ENCODE measurements around the gene LHFPL3.

LHFPL3 gene

GRCh38 chr7:104848138-104848990 is 520.0 kb downstream of the LHFPL3 start:
- TF ChIP-seq RAD21 (IDR thresholded peaks at IDR 0.05; ENCODE audit: low read depth) (peak; percentile 91), TAF1 (IDR thresholded peaks at IDR 0.05; ENCODE audit: low read depth) (no peak)

GRCh38 chr7:104850374-104850773 is 522.0 kb downstream of the LHFPL3 start:
- TF ChIP-seq RAD21 (IDR thresholded peaks at IDR 0.05; ENCODE audit: low read depth) (no peak), NFIC (IDR thresholded peaks at IDR 0.05) (no peak), YY1 (IDR thresholded peaks at IDR 0.05; ENCODE audit: low read depth) (no peak), REST (IDR thresholded peaks at IDR 0.05; ENCODE audit: low read depth) (no peak), USF1 (IDR thresholded peaks at IDR 0.05) (no peak), FOXM1 (IDR thresholded peaks at IDR 0.05; ENCODE audit: borderline replicate concordance, low read depth) (no peak), ZBTB7A (IDR thresholded peaks at IDR 0.05; ENCODE audit: low read depth) (no peak), EGR1 (IDR thresholded peaks at IDR 0.05) (no peak), MAX (IDR thresholded peaks at IDR 0.05) (no peak), TCF12 (IDR thresholded peaks at IDR 0.05; ENCODE audit: low read depth) (no peak), TEAD4 (IDR thresholded peaks at IDR 0.05) (no peak), TAF1 (IDR thresholded peaks at IDR 0.05; ENCODE audit: low read depth) (no peak), EP300 (IDR thresholded peaks at IDR 0.05; ENCODE audit: borderline replicate concordance) (no peak), CREB1 (IDR thresholded peaks at IDR 0.05; ENCODE audit: low read depth) (no peak), CEBPB (IDR thresholded peaks at IDR 0.05) (no peak)

- TF ChIP-seq YY1 (IDR thresholded peaks at IDR 0.05; ENCODE audit: low read depth) (no peak), USF1 (IDR thresholded peaks at IDR 0.05) (no peak), EGR1 (IDR thresholded peaks at IDR 0.05) (no peak), EP300 (IDR thresholded peaks at IDR 0.05; ENCODE audit: borderline replicate concordance) (no peak), FOXM1 (IDR thresholded peaks at IDR 0.05; ENCODE audit: borderline replicate concordance, low read depth) (no peak), CEBPB (IDR thresholded peaks at IDR 0.05) (no peak), TCF12 (IDR thresholded peaks at IDR 0.05; ENCODE audit: low read depth) (no peak), TEAD4 (IDR thresholded peaks at IDR 0.05) (no peak), NFIC (IDR thresholded peaks at IDR 0.05) (no peak), CREB1 (IDR thresholded peaks at IDR 0.05; ENCODE audit: low read depth) (no peak), REST (IDR thresholded peaks at IDR 0.05; ENCODE audit: low read depth) (no peak)
These were observed 522.9 kb downstream of the LHFPL3 start for GRCh38 chr7:104851268-104851667.

- TF ChIP-seq YY1 (IDR thresholded peaks at IDR 0.05; ENCODE audit: low read depth) (no peak), TEAD4 (IDR thresholded peaks at IDR 0.05) (no peak)
These were observed 524.0 kb downstream of the LHFPL3 start for GRCh38 chr7:104852386-104852785.

- TF ChIP-seq RAD21 (IDR thresholded peaks at IDR 0.05; ENCODE audit: low read depth) (no peak), ZBTB7A (IDR thresholded peaks at IDR 0.05; ENCODE audit: low read depth) (no peak), CREB1 (IDR thresholded peaks at IDR 0.05; ENCODE audit: low read depth) (no peak), EGR1 (IDR thresholded peaks at IDR 0.05) (no peak), TCF12 (IDR thresholded peaks at IDR 0.05; ENCODE audit: low read depth) (no peak), NFIC (IDR thresholded peaks at IDR 0.05) (no peak), TEAD4 (IDR thresholded peaks at IDR 0.05) (no peak)
These were observed 527.5 kb downstream of the LHFPL3 start for GRCh38 chr7:104855861-104856260.

- TF ChIP-seq MAX (IDR thresholded peaks at IDR 0.05): no peak
- no peak for TF ChIP-seq NFIC (IDR thresholded peaks at IDR 0.05)
- TF ChIP-seq EP300 (IDR thresholded peaks at IDR 0.05; ENCODE audit: borderline replicate concordance): no peak
- no peak for TF ChIP-seq ZBTB7A (IDR thresholded peaks at IDR 0.05; ENCODE audit: low read depth)
- TF ChIP-seq FOXM1 (IDR thresholded peaks at IDR 0.05; ENCODE audit: borderline replicate concordance, low read depth): no peak
- TF ChIP-seq EGR1 (IDR thresholded peaks at IDR 0.05): no peak
- TF ChIP-seq TCF12 (IDR thresholded peaks at IDR 0.05; ENCODE audit: low read depth): no peak
- TF ChIP-seq CREB1 (IDR thresholded peaks at IDR 0.05; ENCODE audit: low read depth): no peak
- no peak for TF ChIP-seq TEAD4 (IDR thresholded peaks at IDR 0.05)
- TF ChIP-seq YY1 (IDR thresholded peaks at IDR 0.05; ENCODE audit: low read depth): no peak
These were observed 529.3 kb downstream of the LHFPL3 start for GRCh38 chr7:104857458-104858425.

Measured in Ishikawa (cell line).